ENCODE measurements around the gene DDX53.

Gene DDX53

DNA sequence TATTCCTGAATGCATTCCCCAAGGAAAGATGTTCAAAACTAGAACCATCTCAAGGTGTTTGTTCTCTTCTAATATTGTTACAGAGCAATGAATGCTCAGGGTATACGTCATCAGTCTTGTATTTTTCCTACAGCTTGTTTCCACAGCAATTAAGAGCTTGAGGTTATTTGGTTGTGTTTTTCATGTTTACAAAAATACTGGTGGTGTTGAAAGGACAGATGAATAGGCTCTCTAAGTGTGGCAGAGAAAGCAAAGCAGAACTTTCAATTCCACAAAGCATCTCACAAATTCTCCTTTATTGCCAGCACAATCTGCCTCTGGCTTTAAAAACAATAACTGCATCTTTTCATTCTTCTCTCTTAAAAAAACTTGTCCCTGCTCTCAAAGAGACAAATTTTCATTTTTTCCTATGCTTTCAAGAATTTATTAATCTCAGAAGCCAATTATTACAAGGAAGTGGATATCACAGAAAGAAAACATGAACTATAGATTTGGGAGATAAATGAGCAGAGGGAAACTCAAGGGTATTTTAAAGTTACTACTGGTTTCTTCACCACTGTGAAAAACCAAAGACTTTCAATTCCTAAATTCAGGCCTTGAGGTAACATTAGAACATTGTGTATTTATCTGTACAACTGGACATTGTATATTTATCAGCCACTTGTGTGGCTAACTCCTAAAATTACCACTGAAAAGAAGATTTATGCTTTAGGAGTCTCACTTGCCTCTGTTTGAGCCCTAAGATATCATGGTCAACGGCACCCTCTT lies 49.2 kb downstream of the DDX53 start:
- no peak for DNase-seq (ENCODE audit: low read depth in 2 of 3, low spot score in 2 of 3)

GRCh38 chrX:23052324-23052723 lies 52.6 kb downstream of the DDX53 start:
- DNase-seq (ENCODE audit: low read depth in 2 of 3, low spot score in 2 of 3) = no peak

All from activated CD8-positive, alpha-beta memory T cell treated with anti-CD3 and anti-CD28 coated beads for 48 hours (primary cell).